Activated CD4-positive, alpha-beta T cell treated with anti-CD3 and anti-CD28 coated beads, Interleukin-10, Interleukin-2, amounts not matched to agents 100 ng/mL and 50 ng/mL, durations not matched to agents 16 hours and 8 hours (primary cell): ENCODE data around the gene ZBTB7C.

ENCODE experiments used
- DNase-seq: peaks from one replicate; pipeline ENCODE4 v3.0.0-alpha.2; 2020

The ZBTB7C gene

GRCh38 chr18:48387300-48387699 lies 21.9 kb downstream of the ZBTB7C start:
- no peak for DNase-seq

GRCh38 chr18:48385596-48385995 lies 23.6 kb downstream of the ZBTB7C start:
- DNase-seq = peak; percentile 2

- DNase-seq = no peak
Measured at GRCh38 chr18:48376934-48377333, 32.2 kb downstream of the ZBTB7C start.

- no peak for DNase-seq
Measured at GRCh38 chr18:48376406-48376805, 32.8 kb downstream of the ZBTB7C start.

- no peak for DNase-seq
Measured at GRCh38 chr18:48375150-48375800, 33.9 kb downstream of the ZBTB7C start.

DNA sequence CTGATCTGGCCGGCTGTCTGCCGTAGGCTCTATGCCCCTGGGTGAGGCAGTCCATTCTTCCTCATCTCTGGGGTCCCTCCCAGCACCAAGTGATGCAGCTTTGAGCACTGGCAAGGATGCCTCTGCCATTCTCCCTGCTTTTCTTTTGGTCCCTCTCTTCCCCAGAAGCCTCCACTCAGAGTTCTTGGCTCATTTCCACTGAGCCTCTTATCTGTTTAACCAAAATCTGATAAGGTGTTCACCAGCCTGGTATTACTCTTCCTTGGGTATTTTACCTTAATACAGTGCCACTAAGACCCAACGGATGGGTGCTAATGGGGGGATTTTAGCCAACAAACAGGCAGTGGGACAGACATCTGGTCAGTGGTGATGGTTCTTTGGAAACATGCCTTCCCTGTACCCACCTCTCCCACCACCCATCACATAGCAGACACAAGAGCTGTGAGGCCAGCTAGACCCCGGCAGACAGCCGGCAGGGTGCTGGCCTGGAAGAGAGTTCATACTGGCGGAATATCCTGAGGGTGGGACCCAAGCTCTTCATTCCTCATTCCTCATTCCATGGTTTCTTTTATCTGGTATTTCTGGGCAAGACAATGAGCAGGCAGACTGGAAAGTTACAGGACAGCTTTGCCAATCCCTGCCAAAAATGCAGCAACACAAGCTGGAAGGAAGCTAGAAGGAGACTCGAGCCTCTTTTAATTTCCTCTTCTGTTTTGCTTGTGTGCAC lies 34.6 kb downstream of the ZBTB7C start:
- DNase-seq = no peak

DNA sequence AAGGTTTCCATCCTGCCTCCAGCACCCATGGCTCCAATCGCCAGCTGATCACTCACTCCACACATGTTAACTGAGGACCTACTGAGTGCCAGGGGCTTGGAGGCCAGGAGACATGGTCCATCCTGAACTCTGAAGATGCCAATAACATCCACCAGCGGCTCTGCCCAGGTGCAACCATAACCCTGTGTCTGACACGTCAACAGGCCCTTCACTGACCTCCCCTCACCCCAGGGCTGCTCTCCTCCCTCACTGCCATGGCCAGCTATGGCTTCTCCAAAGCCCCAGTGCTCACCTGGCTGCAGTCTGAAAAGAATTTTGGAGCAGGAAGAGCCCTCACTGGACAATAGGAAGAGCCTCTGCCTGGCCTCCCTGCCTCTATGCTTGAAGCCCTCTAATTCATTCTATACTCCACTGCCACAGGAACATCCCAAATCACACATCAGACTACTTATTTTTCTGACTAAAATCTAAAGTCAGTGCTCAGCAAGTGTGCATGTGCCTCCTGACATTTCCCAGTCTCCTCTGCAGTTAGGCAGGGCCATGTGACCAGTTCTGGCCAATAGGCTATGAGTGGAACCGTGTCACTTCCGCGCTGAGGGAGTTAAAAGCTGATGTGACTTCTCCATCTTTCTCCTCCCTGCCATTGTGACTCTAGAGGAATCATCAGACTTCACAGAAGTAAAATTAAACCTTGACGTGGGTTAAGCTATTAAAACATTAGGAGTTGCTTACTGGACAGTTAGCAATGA lies 37.2 kb downstream of the ZBTB7C start:
- no peak for DNase-seq

GRCh38 chr18:48367557-48367956 lies 41.6 kb downstream of the ZBTB7C start:
- DNase-seq = no peak

GRCh38 chr18:48365965-48366364 lies 43.2 kb downstream of the ZBTB7C start:
- no peak for DNase-seq

- DNase-seq = no peak
Measured at GRCh38 chr18:48364146-48364545, 45.0 kb downstream of the ZBTB7C start.

DNA sequence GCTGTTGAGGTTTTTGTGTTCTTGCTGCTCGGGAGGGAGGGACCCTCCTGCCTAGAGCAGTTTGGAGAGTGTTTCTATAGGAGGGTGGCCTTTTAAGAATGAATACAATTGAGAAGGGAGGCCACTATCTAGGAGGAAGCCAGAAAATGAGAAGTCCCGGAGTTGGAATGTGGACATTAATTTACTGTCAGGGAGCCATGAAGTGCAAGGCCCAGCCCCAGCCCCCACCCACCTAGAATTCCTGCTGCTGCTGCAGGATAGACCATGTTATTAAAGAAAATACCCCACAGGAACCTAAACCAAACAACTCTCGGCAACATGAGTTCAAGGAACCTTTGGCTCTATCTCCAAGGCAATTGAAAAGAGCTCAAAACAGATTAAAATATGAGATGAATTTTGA lies 46.0 kb downstream of the ZBTB7C start:
- no peak for DNase-seq

GRCh38 chr18:48361801-48362200 lies 47.4 kb downstream of the ZBTB7C start:
- DNase-seq = no peak

DNA sequence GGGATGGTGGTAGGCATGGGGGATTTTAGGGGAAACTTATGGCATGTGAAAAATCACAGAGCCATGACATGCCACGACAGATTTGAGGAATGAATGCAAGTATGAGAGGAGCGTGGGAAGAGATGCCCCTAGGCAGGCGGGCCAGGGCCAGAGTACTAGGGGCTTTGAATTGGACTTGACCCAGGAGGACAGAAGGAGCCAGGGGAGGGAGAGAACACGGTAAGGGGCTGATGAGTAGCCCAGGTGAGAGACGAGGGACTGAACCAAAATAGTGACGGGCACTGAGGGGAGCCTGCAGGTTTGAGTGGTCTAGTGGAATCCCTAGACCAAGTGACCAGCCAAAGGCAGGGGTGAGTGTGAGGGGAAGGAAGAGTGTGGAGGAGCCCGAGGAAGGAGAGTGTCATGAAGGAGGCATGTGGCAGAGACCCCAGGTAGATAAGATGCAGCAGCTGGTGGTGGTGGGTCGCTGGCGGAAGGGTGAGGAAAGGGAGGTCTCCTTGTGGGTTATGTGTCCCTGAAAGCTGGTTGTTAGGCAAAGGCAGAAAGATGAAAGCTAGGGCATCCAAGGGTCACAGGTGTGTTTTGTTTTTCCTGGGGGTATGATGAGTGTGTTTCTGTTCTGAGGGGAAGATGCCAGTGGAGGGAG lies 48.7 kb downstream of the ZBTB7C start:
- DNase-seq = no peak

DNA sequence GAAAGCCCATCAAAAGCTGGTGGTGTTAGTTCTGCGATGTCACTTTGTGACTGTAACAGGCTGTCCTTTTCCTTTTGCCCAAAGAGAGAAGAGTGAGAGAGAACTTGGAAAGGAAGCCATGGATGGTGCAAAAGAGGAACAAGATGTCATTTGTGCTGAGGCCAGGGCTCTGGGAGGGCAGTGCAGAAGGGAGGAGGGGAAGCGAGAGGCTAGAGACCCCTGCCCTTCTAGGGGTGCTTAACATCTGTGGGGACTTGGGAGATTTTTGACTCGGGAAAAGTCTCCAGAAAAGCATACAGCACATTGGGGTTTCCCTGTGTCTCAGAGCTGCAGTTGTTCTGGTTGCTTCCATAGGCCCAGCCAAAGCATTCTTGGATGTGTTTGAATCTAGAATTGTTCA lies 49.6 kb downstream of the ZBTB7C start:
- no peak for DNase-seq

GRCh38 chr18:48358868-48359267 lies 50.3 kb downstream of the ZBTB7C start:
- no peak for DNase-seq

GRCh38 chr18:48356909-48357631 lies 52.1 kb downstream of the ZBTB7C start:
- DNase-seq = no peak

- DNase-seq = no peak
Measured at GRCh38 chr18:48356151-48356745, 52.9 kb downstream of the ZBTB7C start.

- DNase-seq = no peak
Measured at GRCh38 chr18:48355276-48356115, 53.7 kb downstream of the ZBTB7C start.

GRCh38 chr18:48354746-48355260 lies 54.4 kb downstream of the ZBTB7C start:
- no peak for DNase-seq

- DNase-seq = no peak
Measured at GRCh38 chr18:48352051-48352755, 57.0 kb downstream of the ZBTB7C start.
